B cell (primary cell): ENCODE measurements around the gene FERMT3. TPM values are rescaled to one million over a fixed set of nuclear protein-coding genes. Genes with fewer than 3 reads are reported as not detected.

ENCODE experiments used
- ATAC-seq: fragments of 200-7000 bp; cut with Tn5 transposase; one replicate; pipeline ENCODE4 v1.10.0; 2021; ENCODE audit warnings: low read depth, mild to moderate bottlenecking, moderate number of reproducible peaks, moderate library complexity
- CTCF ChIA-PET: fragments of 350-600 bp; sonication (Branson Sonifier 250); formaldehyde crosslinking; loops from one replicate; lab custom pipeline; 2021; ENCODE audit warnings: antibody characterized with exemption, inconsistent platforms; lab: Charles Lee
- POLR2A ChIA-PET: fragments of 350-600 bp; sonication (Branson Sonifier 250); formaldehyde crosslinking; loops from one replicate; lab custom pipeline; 2021; ENCODE audit warnings: antibody characterized with exemption; lab: Charles Lee
- DNase-seq: peaks from one replicate; pipeline ENCODE4 v3.0.0; 2013
- H2AFZ ChIP-seq: 2 replicates; pipeline ENCODE4 v1.6.1; 2012; ENCODE audit warnings: mild to moderate bottlenecking, low read depth, low read length; ENCODE audit not compliant: insufficient read depth, poor library complexity, severe bottlenecking
- H3K27ac ChIP-seq, 2 donors: 1 replicate in 1 of 2; 2 replicates in 1 of 2; pipeline ENCODE4 v1.5.1; 2012 to 2013; ENCODE audit warnings: low read length in 2 of 2, mild to moderate bottlenecking in 2 of 2, moderate library complexity in 1 of 2
- H3K27me3 ChIP-seq, 4 experiments: fragments of 200-600 bp in 1 of 4; sonication (generic) in 1 of 4; replicated peaks in 1 of 4; 1 replicate in 2 of 4; 2 replicates in 2 of 4; pipeline versions ENCODE4 v1.6.1 to v1.7.0; 2013 to 2016; ENCODE audit warnings: low read length in 3 of 4, mild to moderate bottlenecking in 2 of 4, mixed read lengths in 1 of 4, moderate library complexity in 1 of 4; ENCODE audit not compliant: insufficient read depth in 4 of 4, control insufficient read depth in 3 of 4; ENCODE audit errors: control extremely low read depth in 1 of 4
- H3K36me3 ChIP-seq, 2 experiments: replicated peaks in 1 of 2; 1 replicate in 1 of 2; 2 replicates in 1 of 2; pipeline versions ENCODE4 v1.6.1 to v1.7.1; 2013; ENCODE audit warnings: low read length in 1 of 2; ENCODE audit not compliant: insufficient read depth in 2 of 2, control insufficient read depth in 1 of 2; ENCODE audit errors: control extremely low read depth in 1 of 2, extremely low read depth in 1 of 2
- H3K4me1 ChIP-seq, 2 donors: fragments of 200-600 bp in 1 of 2; sonication (generic) in 1 of 2; 1 replicate in 1 of 2; 2 replicates in 1 of 2; pipeline versions ENCODE4 v1.5.1 to v1.6.1; 2013 to 2017; ENCODE audit warnings: low read length in 2 of 2; ENCODE audit not compliant: control insufficient read depth in 2 of 2, insufficient read depth in 2 of 2
- H3K4me2 ChIP-seq: replicated peaks from 2 replicates; pipeline ENCODE3; 2012; ENCODE audit warnings: mild to moderate bottlenecking, low read depth, low read length; ENCODE audit not compliant: poor library complexity, severe bottlenecking
- H3K4me3 ChIP-seq, 5 experiments: fragments of 200-600 bp in 1 of 5; sonication (generic) in 1 of 5; 1 replicate in 3 of 5; 2 replicates in 2 of 5; pipeline versions ENCODE4 v1.5.1 to v1.7.0; 2011 to 2016; ENCODE audit warnings: low read length in 4 of 5, mild to moderate bottlenecking in 4 of 5, low read depth in 2 of 5, control low read depth in 1 of 5, moderate library complexity in 1 of 5; ENCODE audit not compliant: insufficient read depth in 1 of 5; ENCODE audit errors: control extremely low read depth in 1 of 5, extremely low read depth in 1 of 5
- H3K79me2 ChIP-seq: fragments of 200-600 bp; sonication (generic); one replicate; pipeline ENCODE4 v1.6.0; 2016; ENCODE audit warnings: low read length; ENCODE audit not compliant: control insufficient read depth, insufficient read depth
- H3K9ac ChIP-seq: fragments of 200-600 bp; sonication (generic); 2 replicates; pipeline ENCODE4 v1.6.1; 2017; ENCODE audit warnings: mild to moderate bottlenecking, low read length, moderate library complexity
- H3K9me3 ChIP-seq, 3 donors: one replicate each; pipeline versions ENCODE4 v1.6.1 to v1.7.1; 2013; ENCODE audit warnings: low read length in 2 of 3; ENCODE audit not compliant: control insufficient read depth in 2 of 3, insufficient read depth in 1 of 3; ENCODE audit errors: control extremely low read depth in 1 of 3
- H4K20me1 ChIP-seq: 2 replicates; pipeline ENCODE4 v1.6.0; 2012; ENCODE audit warnings: mild to moderate bottlenecking, low read length; ENCODE audit not compliant: insufficient read depth, control insufficient read depth, poor library complexity, severe bottlenecking
- H3K27ac Mint-ChIP-seq: one replicate; pipeline ENCODE4 v1.8.0; 2021; ENCODE audit warnings: mixed read lengths
- H3K27me3 Mint-ChIP-seq: one replicate; pipeline ENCODE4 v1.8.0; 2021; ENCODE audit warnings: mixed read lengths
- H3K4me1 Mint-ChIP-seq: one replicate; pipeline ENCODE4 v1.8.0; 2021; ENCODE audit warnings: mixed read lengths
- H3K4me3 Mint-ChIP-seq: one replicate; pipeline ENCODE4 v1.8.0; 2021; ENCODE audit warnings: mixed read lengths
- H3K9me3 Mint-ChIP-seq: one replicate; pipeline ENCODE4 v1.8.0; 2022; ENCODE audit warnings: mixed read lengths; ENCODE audit not compliant: insufficient read depth
- CTCF ChIP-seq: fragments of 200-600 bp; IDR thresholded peaks from one replicate; pipeline ENCODE4 v1.8.0; 2022; ENCODE audit warnings: antibody characterized with exemption, mild to moderate bottlenecking
- EZH2 ChIP-seq: IDR thresholded peaks from 2 replicates; pipeline ENCODE4 v1.6.1; 2012; ENCODE audit warnings: borderline replicate concordance, low read depth, mild to moderate bottlenecking, moderate library complexity, low read length; ENCODE audit not compliant: insufficient read depth, poor library complexity, severe bottlenecking
- WGBS: methylation state at CpG from one replicate; pipeline ENCODE4 v1.1.5; 2013; ENCODE audit warnings: missing lambda C conversion rate; ENCODE audit not compliant: insufficient coverage; 5-methylcytosine and 5-hydroxymethylcytosine counted together
- intact Hi-C: fragments of 100-400 bp; cut with micrococcal nuclease; formaldehyde crosslinking; loops from one replicate; pipeline ENCODE4 v1.10.0; 2022
- polyA plus RNA-seq: library from polyadenylated mRNA; depleted of rRNA; stranded (reverse); fragments of >200 nt; gene quantifications from 2 replicates; pipeline ENCODE4 v1.2.3, GENCODE V29; 2012
- total RNA-seq, 2 donors: library from RNA; stranded (reverse); fragments of 120-200 nt in 1 of 2; gene quantifications; 1 replicate in 1 of 2; 2 replicates in 1 of 2; pipeline versions ENCODE4 v1.2.3 to v1.2.4, GENCODE V29; 2013 to 2022

The FERMT3 gene
- total and polyA plus RNA-seq, 2 donors (not counting 1 experiment from before 2014, with no cell fraction given) = 96.2 to 170 TPM

GRCh38 chr11:64263021-64263946, 56.8 kb downstream of the FERMT3 start:
- Histone ChIP-seq H3K4me2 (no peak overlapping the region), H4K20me1 (no peaks in the 10 kb centered on the region), H3K4me1 (peaks cover 2 to 5% of the 10 kb centered on the region in 2 donors), H3K36me3 (no peaks in the 10 kb centered on the region), H3K4me3 (no peak overlapping the region), H3K9ac (no peak overlapping the region), H3K9me3 (no peaks in the 10 kb centered on the region), H3K79me2 (no peaks in the 10 kb centered on the region), H2AFZ (no peak overlapping the region), H3K27ac (no peak overlapping the region), H3K27me3 (no peaks in the 10 kb centered on the region)
- intact Hi-C loops = no loop called here
- H3K4me3 Mint-ChIP-seq = no peak overlapping the region
- no peaks in the 10 kb centered on the region for H3K4me1 Mint-ChIP-seq
- ATAC-seq (no peak), DNase-seq (no peak)
- ChIA-PET POLR2A (interaction anchor here (0.6 kb wide), 1 partner anchor 1457 kb away, joined by 4 read pairs; no protein-coding TSS in a partner anchor), CTCF (interaction anchor here (1.2 to 1.4 kb wide), 2 partner anchors 57 to 59 kb away, joined by 3 to 4 read pairs; partner anchors contain the start of gene FERMT3)
- WGBS = 93% methylated on average over 27 of the region's 29 CpGs
- TF ChIP-seq CTCF (no peak), EZH2 (no peak)
- no peak overlapping the region for H3K27ac Mint-ChIP-seq
- H3K9me3 Mint-ChIP-seq = no peaks in the 10 kb centered on the region
- no peaks in the 10 kb centered on the region for H3K27me3 Mint-ChIP-seq

GRCh38 chr11:64263947-64264317, 57.4 kb downstream of the FERMT3 start:
- Histone ChIP-seq H3K4me3 (no peak overlapping the region), H3K27ac (no peak overlapping the region), H3K4me2 (no peak overlapping the region), H3K79me2 (no peaks in the 10 kb centered on the region), H3K27me3 (no peaks in the 10 kb centered on the region), H3K4me1 (peaks cover 9 to 11% of the 10 kb centered on the region in 2 donors), H4K20me1 (no peaks in the 10 kb centered on the region), H2AFZ (no peak overlapping the region), H3K9me3 (no peaks in the 10 kb centered on the region), H3K36me3 (no peaks in the 10 kb centered on the region), H3K9ac (no peak overlapping the region)
- POLR2A ChIA-PET = interaction anchor here (0.6 kb wide), 1 partner anchor 1458 kb away, joined by 4 read pairs; no protein-coding TSS in a partner anchor
- H3K27me3 Mint-ChIP-seq = no peaks in the 10 kb centered on the region
- intact Hi-C loops = no loop called here
- CTCF ChIA-PET = interaction anchor here (0.9 to 1.4 kb wide), 3 partner anchors 40 to 60 kb away, joined by 3 to 4 read pairs (median 3); partner anchors contain the start of gene FERMT3
- peaks cover 3% of the 10 kb centered on the region for H3K4me1 Mint-ChIP-seq
- DNase-seq (no peak), ATAC-seq (no peak)
- WGBS = 99% methylated on average over 6 of the region's 8 CpGs
- no peak overlapping the region for H3K27ac Mint-ChIP-seq
- no peak for TF ChIP-seq EZH2
- no peak for TF ChIP-seq CTCF
- no peak overlapping the region for H3K4me3 Mint-ChIP-seq
- no peaks in the 10 kb centered on the region for H3K9me3 Mint-ChIP-seq
